HCT116 (cell line): Measurements from ENCODE around the gene LRRN3.

ENCODE experiments used
- CEBPB ChIP-seq: IDR thresholded peaks from 2 replicates; pipeline ENCODE4 v1.6.1; 2012; ENCODE audit warnings: low read depth
- CTCF ChIP-seq, 3 experiments: fragments of 200-600 bp in 1 of 3; sonication (generic) in 1 of 3; IDR thresholded peaks in 2 of 3; conservative IDR thresholded peaks in 1 of 3; 2 replicates each; pipeline ENCODE4 v1.5.1; 2012 to 2017; ENCODE audit warnings: low read depth in 2 of 3, low read length in 2 of 3, antibody characterized with exemption in 1 of 3, borderline replicate concordance in 1 of 3, control low read depth in 1 of 3, mild to moderate bottlenecking in 1 of 3, mixed read lengths in 1 of 3, mixed run types in 1 of 3, moderate library complexity in 1 of 3; ENCODE audit not compliant: insufficient read depth in 1 of 3
- EZH2 ChIP-seq: fragments of 200-600 bp; sonication (generic); IDR thresholded peaks from 2 replicates; pipeline ENCODE4 v1.6.1; 2017; ENCODE audit warnings: antibody characterized with exemption, mixed run types
- POLR2A ChIP-seq: IDR thresholded peaks from 2 replicates; pipeline ENCODE4 v1.7.0; 2011; ENCODE audit warnings: borderline replicate concordance; ENCODE audit not compliant: insufficient read depth, insufficient read length; ENCODE audit errors: extremely low read depth
- POLR2AphosphoS5 ChIP-seq: IDR thresholded peaks from 2 replicates; pipeline ENCODE4 v1.6.1; 2011; ENCODE audit warnings: mild to moderate bottlenecking, low read depth, low read length, moderate library complexity
- SRF ChIP-seq: IDR thresholded peaks from 2 replicates; pipeline ENCODE4 v1.6.1; 2012; ENCODE audit warnings: low read depth
- TCF7L2 ChIP-seq: IDR thresholded peaks from 2 replicates; pipeline ENCODE4 v1.7.0; 2011; ENCODE audit warnings: borderline replicate concordance, inconsistent platforms; ENCODE audit not compliant: insufficient read depth, insufficient read length; ENCODE audit errors: extremely low read depth
- TF ChIP-seq, protein P1 (sequence below): IDR thresholded peaks from 2 replicates; pipeline ENCODE4 v1.6.1; 2012; ENCODE audit warnings: low read depth

DNA sequence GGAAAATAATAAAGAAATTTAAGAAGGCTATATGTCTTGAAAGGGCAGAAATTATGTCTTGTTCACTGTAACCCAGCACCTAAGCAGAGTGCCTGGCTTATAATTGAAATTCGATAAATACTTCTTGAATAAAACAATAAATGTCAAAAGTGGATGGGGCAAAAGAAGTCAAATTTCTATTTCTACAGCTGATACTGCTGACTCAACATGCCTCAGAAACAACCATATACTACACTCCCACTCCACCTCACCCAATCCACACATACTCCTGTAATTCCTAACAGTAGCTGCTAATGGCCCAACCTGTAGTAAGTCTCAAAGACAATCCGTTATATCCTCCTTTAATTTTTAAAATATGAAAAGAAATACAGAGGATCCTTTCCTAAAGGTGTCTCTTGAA, 48.1 kb upstream of the LRRN3 start:
- TF ChIP-seq CTCF (IDR thresholded peaks at IDR 0.05 in 2 of 3, conservative IDR thresholded peaks at IDR 0.05 in 1 of 3; ENCODE audit: borderline replicate concordance in 1 of 3, insufficient read depth in 1 of 3, low read depth in 2 of 3, low read length in 2 of 3) (no peak), CEBPB (no peak), POLR2A (no peak), TCF7L2 (no peak), SRF (no peak), EZH2 (no peak), POLR2AphosphoS5 (no peak)
- TF ChIP-seq, protein P1, sequence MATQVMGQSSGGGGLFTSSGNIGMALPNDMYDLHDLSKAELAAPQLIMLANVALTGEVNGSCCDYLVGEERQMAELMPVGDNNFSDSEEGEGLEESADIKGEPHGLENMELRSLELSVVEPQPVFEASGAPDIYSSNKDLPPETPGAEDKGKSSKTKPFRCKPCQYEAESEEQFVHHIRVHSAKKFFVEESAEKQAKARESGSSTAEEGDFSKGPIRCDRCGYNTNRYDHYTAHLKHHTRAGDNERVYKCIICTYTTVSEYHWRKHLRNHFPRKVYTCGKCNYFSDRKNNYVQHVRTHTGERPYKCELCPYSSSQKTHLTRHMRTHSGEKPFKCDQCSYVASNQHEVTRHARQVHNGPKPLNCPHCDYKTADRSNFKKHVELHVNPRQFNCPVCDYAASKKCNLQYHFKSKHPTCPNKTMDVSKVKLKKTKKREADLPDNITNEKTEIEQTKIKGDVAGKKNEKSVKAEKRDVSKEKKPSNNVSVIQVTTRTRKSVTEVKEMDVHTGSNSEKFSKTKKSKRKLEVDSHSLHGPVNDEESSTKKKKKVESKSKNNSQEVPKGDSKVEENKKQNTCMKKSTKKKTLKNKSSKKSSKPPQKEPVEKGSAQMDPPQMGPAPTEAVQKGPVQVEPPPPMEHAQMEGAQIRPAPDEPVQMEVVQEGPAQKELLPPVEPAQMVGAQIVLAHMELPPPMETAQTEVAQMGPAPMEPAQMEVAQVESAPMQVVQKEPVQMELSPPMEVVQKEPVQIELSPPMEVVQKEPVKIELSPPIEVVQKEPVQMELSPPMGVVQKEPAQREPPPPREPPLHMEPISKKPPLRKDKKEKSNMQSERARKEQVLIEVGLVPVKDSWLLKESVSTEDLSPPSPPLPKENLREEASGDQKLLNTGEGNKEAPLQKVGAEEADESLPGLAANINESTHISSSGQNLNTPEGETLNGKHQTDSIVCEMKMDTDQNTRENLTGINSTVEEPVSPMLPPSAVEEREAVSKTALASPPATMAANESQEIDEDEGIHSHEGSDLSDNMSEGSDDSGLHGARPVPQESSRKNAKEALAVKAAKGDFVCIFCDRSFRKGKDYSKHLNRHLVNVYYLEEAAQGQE: no peak
